ENCODE measurements around the gene ZNF107. TPM values are rescaled to one million over a fixed set of nuclear protein-coding genes. Genes with fewer than 3 reads are reported as not detected.
A peak's percentile ranks its signal among the peaks of the same experiment; 100 is the strongest.

Gene ZNF107
- total RNA-seq, 4 donors from 2014 or later = 14.4 to 22.8 (median 16.5) TPM

GRCh38 chr7:64685091-64685490 is 19.2 kb downstream of the ZNF107 start:
- no peak for TF ChIP-seq POLR2A (IDR thresholded peaks at IDR 0.05)
- TF ChIP-seq EP300 (IDR thresholded peaks at IDR 0.05) = no peak
- TF ChIP-seq CTCF (IDR thresholded peaks at IDR 0.05) = peak in 1 of 2 donors; percentile 13
- TF ChIP-seq POLR2AphosphoS5 (IDR thresholded peaks at IDR 0.05) = no peak
- Histone ChIP-seq H3K4me3 (peak overlapping the region; percentile 14), H3K36me3 (peaks cover 41% of the 10 kb centered on the region), H3K27me3 (no peaks in the 10 kb centered on the region), H3K4me1 (peaks cover 31% of the 10 kb centered on the region), H3K27ac (peak overlapping the region; percentile 88), H3K9me3 (no peaks in the 10 kb centered on the region)
- no peak for DNase-seq (ENCODE audit: low spot score in 2 of 2)
- 94% methylated on average over 9 of the region's 9 CpGs for WGBS

GRCh38 chr7:64685741-64686140 is 19.8 kb downstream of the ZNF107 start:
- Histone ChIP-seq H3K4me1 (peaks cover 31% of the 10 kb centered on the region), H3K9me3 (no peaks in the 10 kb centered on the region), H3K27me3 (no peaks in the 10 kb centered on the region), H3K27ac (peak overlapping the region; percentile 88), H3K4me3 (no peak overlapping the region), H3K36me3 (peaks cover 37% of the 10 kb centered on the region)
- no peak for DNase-seq (ENCODE audit: low spot score in 2 of 2)
- 43% methylated on average over 3 of the region's 3 CpGs for WGBS
- no peak for TF ChIP-seq POLR2A (IDR thresholded peaks at IDR 0.05)
- TF ChIP-seq EP300 (IDR thresholded peaks at IDR 0.05) = no peak
- no peak for TF ChIP-seq CTCF (IDR thresholded peaks at IDR 0.05)
- peak in 1 of 3 donors; percentile 15 for TF ChIP-seq POLR2AphosphoS5 (IDR thresholded peaks at IDR 0.05)

- peaks cover 31% of the 10 kb centered on the region for H3K4me1 ChIP-seq
- H3K27me3 ChIP-seq = no peaks in the 10 kb centered on the region
- WGBS = 65% methylated on average over 10 of the region's 10 CpGs
- no peak for TF ChIP-seq CTCF (IDR thresholded peaks at IDR 0.05)
- no peak for TF ChIP-seq POLR2A (IDR thresholded peaks at IDR 0.05)
- no peak for TF ChIP-seq EP300 (IDR thresholded peaks at IDR 0.05)
- TF ChIP-seq POLR2AphosphoS5 (IDR thresholded peaks at IDR 0.05) = peak in 2 of 3 donors; percentile 52 to 63
- no peaks in the 10 kb centered on the region for H3K9me3 ChIP-seq
- peaks cover 29% of the 10 kb centered on the region for H3K36me3 ChIP-seq
- H3K27ac ChIP-seq = peak overlapping the region; percentile 88
- no peak for DNase-seq (ENCODE audit: low spot score in 2 of 2)
- no peak overlapping the region for H3K4me3 ChIP-seq
Measured at GRCh38 chr7:64686493-64687184, 20.7 kb downstream of the ZNF107 start.

- Histone ChIP-seq H3K9me3 (no peaks in the 10 kb centered on the region), H3K27me3 (no peaks in the 10 kb centered on the region), H3K4me3 (no peak overlapping the region), H3K36me3 (peaks cover 29% of the 10 kb centered on the region), H3K27ac (peak overlapping the region; percentile 88), H3K4me1 (peaks cover 31% of the 10 kb centered on the region)
- WGBS = 90% methylated on average over 1 of the region's 1 CpG
- no peak for TF ChIP-seq POLR2AphosphoS5 (IDR thresholded peaks at IDR 0.05)
- no peak for TF ChIP-seq POLR2A (IDR thresholded peaks at IDR 0.05)
- TF ChIP-seq CTCF (IDR thresholded peaks at IDR 0.05) = no peak
- no peak for TF ChIP-seq EP300 (IDR thresholded peaks at IDR 0.05)
- DNase-seq (ENCODE audit: low spot score in 2 of 2) = no peak
Measured at GRCh38 chr7:64687249-64687648, 21.3 kb downstream of the ZNF107 start.

GRCh38 chr7:64688988-64689387 is 23.1 kb downstream of the ZNF107 start:
- H3K4me3 ChIP-seq = no peak overlapping the region
- TF ChIP-seq POLR2AphosphoS5 (IDR thresholded peaks at IDR 0.05) (no peak), EP300 (IDR thresholded peaks at IDR 0.05) (no peak), POLR2A (IDR thresholded peaks at IDR 0.05) (no peak), CTCF (IDR thresholded peaks at IDR 0.05) (no peak)
- no peaks in the 10 kb centered on the region for H3K9me3 ChIP-seq
- no peak for DNase-seq (ENCODE audit: low spot score in 2 of 2)
- no peaks in the 10 kb centered on the region for H3K27me3 ChIP-seq
- peaks cover 27% of the 10 kb centered on the region for H3K36me3 ChIP-seq
- H3K4me1 ChIP-seq = peaks cover 31% of the 10 kb centered on the region
- WGBS = 98% methylated on average over 2 of the region's 2 CpGs
- no peak overlapping the region for H3K27ac ChIP-seq
